HCT116 (cell line): ENCODE results near the gene HDGFL3. TPM values are rescaled to one million over a fixed set of nuclear protein-coding genes. Genes with fewer than 3 reads are reported as not detected.
"Not testable (repeated sequence)": the region's sequence is repeated elsewhere in the genome, so short reads cannot be mapped to it uniquely, and the experiment has no call there.

ENCODE experiments used
- ATAC-seq: fragments of 200-7000 bp; cut with Tn5 transposase; 2 replicates; pipeline ENCODE4 v1.9.1; 2020; ENCODE audit warnings: mild to moderate bottlenecking, moderate library complexity
- BruUV-seq: library from RNA; stranded (reverse); fragments of 400-500 nt; replicated peaks from 2 replicates; lab custom pipeline; 2021; lab: Mats Ljungman, UMichigan
- CTCF ChIA-PET: fragments of 300-600 bp; sonication (Branson Sonifier 250); formaldehyde crosslinking; loops from one replicate; lab custom pipeline; 2021; ENCODE audit warnings: antibody characterized with exemption; lab: Charles Lee
- POLR2A ChIA-PET: fragments of 300-600, 350-600 bp; sonication (Branson Sonifier 250); formaldehyde crosslinking; loops from one replicate; lab custom pipeline; 2021; ENCODE audit warnings: antibody characterized with exemption; lab: Charles Lee
- RAD21 ChIA-PET, 2 experiments: fragments of 300-600 bp; sonication (Branson Sonifier 250); formaldehyde crosslinking; loops; one replicate each; lab custom pipeline; 2023; ENCODE audit warnings: low total read pairs in 2 of 2; ENCODE audit not compliant: uncharacterized antibody in 2 of 2, unreplicated experiment in 2 of 2, low non-redundant PET in 1 of 2; lab: Charles Lee
- DNase-seq: peaks from one replicate; pipeline ENCODE4 v3.0.0-alpha.2; 2010; ENCODE audit warnings: low read depth, low spot score
- H2AFZ ChIP-seq: fragments of 200-600 bp; shearing (Covaris generic), sonication (generic); 2 replicates; pipeline ENCODE4 v1.6.1; 2017; ENCODE audit warnings: low read depth, mixed run types, mixed read lengths, antibody characterized with exemption, low read length; ENCODE audit not compliant: poor library complexity, severe bottlenecking
- H3K27ac ChIP-seq: 2 replicates; pipeline ENCODE4 v1.5.1; 2012; ENCODE audit warnings: low read depth, low read length
- H3K27me3 ChIP-seq: fragments of 200-600 bp; sonication (generic); 2 replicates; pipeline ENCODE4 v1.6.1; 2016; ENCODE audit warnings: mixed run types, low read length, mixed read lengths; ENCODE audit not compliant: insufficient read depth
- H3K36me3 ChIP-seq, 2 experiments: fragments of 200-500 bp in 1 of 2; fragments of 200-600 bp in 1 of 2; sonication (Bioruptor generic) in 1 of 2; sonication (generic) in 1 of 2; 2 replicates each; pipeline versions ENCODE4 v1.5.1 to v1.6.1; 2014 to 2016; ENCODE audit warnings: low read length in 2 of 2, inconsistent platforms in 1 of 2, mixed read lengths in 1 of 2, mixed run types in 1 of 2; ENCODE audit not compliant: insufficient read depth in 2 of 2, control insufficient read depth in 1 of 2
- H3K4me1 ChIP-seq, 2 experiments: fragments of 200-600 bp in 1 of 2; sonication (generic) in 1 of 2; 2 replicates each; pipeline versions ENCODE4 v1.5.1 to v1.6.1; 2012 to 2017; ENCODE audit warnings: low read length in 2 of 2, inconsistent platforms in 1 of 2, mild to moderate bottlenecking in 1 of 2, mixed read lengths in 1 of 2, mixed run types in 1 of 2, moderate library complexity in 1 of 2; ENCODE audit not compliant: insufficient read depth in 2 of 2, control insufficient read depth in 1 of 2
- H3K4me2 ChIP-seq: fragments of 200-600 bp; sonication (generic); 2 replicates; pipeline ENCODE4 v1.6.1; 2017; ENCODE audit warnings: mixed run types, low read length, mixed read lengths
- H3K4me3 ChIP-seq, 2 experiments: fragments of 200-600 bp in 1 of 2; sonication (generic) in 1 of 2; replicated peaks in 1 of 2; 2 replicates each; pipeline ENCODE4 v1.5.1; 2011 to 2016; ENCODE audit warnings: low read length in 2 of 2, control low read depth in 1 of 2, low read depth in 1 of 2, mild to moderate bottlenecking in 1 of 2, mixed read lengths in 1 of 2, mixed run types in 1 of 2
- H3K79me2 ChIP-seq: fragments of 200-600 bp; sonication (generic); 2 replicates; pipeline ENCODE4 v1.6.1; 2017; ENCODE audit warnings: mild to moderate bottlenecking, mixed run types, low read length, moderate library complexity, mixed read lengths; ENCODE audit not compliant: insufficient read depth
- H3K9ac ChIP-seq: fragments of 200-600 bp; sonication (generic); 2 replicates; pipeline ENCODE4 v1.6.1; 2016; ENCODE audit warnings: low read length, mixed read lengths
- H3K9me2 ChIP-seq: fragments of 200-600 bp; sonication (generic), shearing (Covaris generic); 2 replicates; pipeline ENCODE4 v1.6.1; 2017; ENCODE audit warnings: mixed run types, mild to moderate bottlenecking, moderate library complexity; ENCODE audit not compliant: insufficient read depth
- H3K9me3 ChIP-seq, 2 experiments: fragments of 200-500 bp in 1 of 2; fragments of 200-600 bp in 1 of 2; sonication (Bioruptor generic) in 1 of 2; sonication (generic) in 1 of 2; 2 replicates each; pipeline ENCODE4 v1.6.1; 2014 to 2017; ENCODE audit warnings: low read length in 2 of 2, mixed read lengths in 2 of 2, inconsistent platforms in 1 of 2, low read depth in 1 of 2, mild to moderate bottlenecking in 1 of 2, mixed run types in 1 of 2, moderate library complexity in 1 of 2; ENCODE audit not compliant: control insufficient read depth in 1 of 2, insufficient read depth in 1 of 2
- H4K20me1 ChIP-seq: fragments of 200-600 bp; sonication (generic), shearing (Covaris generic); 2 replicates; pipeline ENCODE4 v1.6.1; 2017; ENCODE audit warnings: mixed run types, mild to moderate bottlenecking, moderate library complexity; ENCODE audit not compliant: insufficient read depth
- CBX3 ChIP-seq: IDR thresholded peaks from 2 replicates; pipeline ENCODE4 v1.6.1; 2012; ENCODE audit warnings: low read depth
- CEBPB ChIP-seq: IDR thresholded peaks from 2 replicates; pipeline ENCODE4 v1.6.1; 2012; ENCODE audit warnings: low read depth
- ELF1 ChIP-seq: IDR thresholded peaks from 2 replicates; pipeline ENCODE4 v1.6.1; 2012; ENCODE audit warnings: low read depth, borderline replicate concordance
- EZH2 ChIP-seq: fragments of 200-600 bp; sonication (generic); IDR thresholded peaks from 2 replicates; pipeline ENCODE4 v1.6.1; 2017; ENCODE audit warnings: antibody characterized with exemption, mixed run types
- FOSL1 ChIP-seq: IDR thresholded peaks from 2 replicates; pipeline ENCODE4 v1.6.1; 2012; ENCODE audit warnings: low read depth
- JUND ChIP-seq: IDR thresholded peaks from 2 replicates; pipeline ENCODE4 v1.6.1; 2012
- SIN3A ChIP-seq: IDR thresholded peaks from 2 replicates; pipeline ENCODE4 v1.6.1; 2012; ENCODE audit warnings: low read depth
- SP1 ChIP-seq: IDR thresholded peaks from 2 replicates; pipeline ENCODE4 v1.6.1; 2012; ENCODE audit warnings: low read depth
- SRF ChIP-seq: IDR thresholded peaks from 2 replicates; pipeline ENCODE4 v1.6.1; 2012; ENCODE audit warnings: low read depth
- YY1 ChIP-seq: IDR thresholded peaks from 2 replicates; pipeline ENCODE4 v1.6.1; 2011; ENCODE audit warnings: low read length, low read depth, moderate library complexity, mild to moderate bottlenecking; ENCODE audit not compliant: insufficient replicate concordance; ENCODE audit errors: extremely low read depth
- ZBTB33 ChIP-seq: IDR thresholded peaks from 2 replicates; pipeline ENCODE4 v1.6.1; 2011; ENCODE audit warnings: mild to moderate bottlenecking, low read length, moderate library complexity; ENCODE audit not compliant: insufficient replicate concordance; ENCODE audit errors: extremely low read depth
- ZNF274 ChIP-seq: fragments of 200-500 bp; sonication (Bioruptor generic); IDR thresholded peaks from 2 replicates; pipeline ENCODE4 v1.6.1; 2014; ENCODE audit warnings: mild to moderate bottlenecking, low read depth, low read length, inconsistent platforms
- intact Hi-C: fragments of 100-400 bp; cut with micrococcal nuclease; formaldehyde crosslinking; loops from 2 replicates; pipeline ENCODE4 v1.10.0; 2022
- total RNA-seq: library from RNA; stranded (reverse); gene quantifications from one replicate; pipeline ENCODE4 v1.2.1, GENCODE V29; 2021; ENCODE audit not compliant: unreplicated experiment
- TF ChIP-seq, protein P1 (sequence below), 3 experiments: fragments of 200-600 bp in 1 of 3; sonication (generic) in 1 of 3; IDR thresholded peaks in 2 of 3; conservative IDR thresholded peaks in 1 of 3; 2 replicates each; pipeline ENCODE4 v1.5.1; 2012 to 2017; ENCODE audit warnings: low read depth in 2 of 3, low read length in 2 of 3, antibody characterized with exemption in 1 of 3, borderline replicate concordance in 1 of 3, control low read depth in 1 of 3, mild to moderate bottlenecking in 1 of 3, mixed read lengths in 1 of 3, mixed run types in 1 of 3, moderate library complexity in 1 of 3; ENCODE audit not compliant: insufficient read depth in 1 of 3
- TF ChIP-seq, protein P2 (sequence below): IDR thresholded peaks from 2 replicates; pipeline ENCODE4 v1.6.1; 2012
- TF ChIP-seq, protein P3 (sequence below): IDR thresholded peaks from 2 replicates; pipeline ENCODE4 v1.6.1; 2012

HDGFL3 gene
- total RNA-seq, 1 experiment from 2014 or later, result 0.64 TPM

GRCh38 chr15:83091965-83092308, 115.7 kb downstream of the HDGFL3 start:
- H4K20me1 ChIP-seq, H3K4me3 ChIP-seq, H3K9me3 ChIP-seq, H3K79me2 ChIP-seq, ATAC-seq, POLR2A ChIA-PET, H2AFZ ChIP-seq, H3K27ac ChIP-seq, CTCF ChIA-PET, H3K4me2 ChIP-seq, H3K4me1 ChIP-seq, H3K9me2 ChIP-seq, RAD21 ChIA-PET, DNase-seq, H3K9ac ChIP-seq, H3K27me3 ChIP-seq, intact Hi-C loops, BruUV-seq, H3K36me3 ChIP-seq: not testable (repeated sequence)

- no TSS peak for BruUV-seq
- ATAC-seq, result no peak
These were observed 117.2 kb downstream of the HDGFL3 start for GRCh38 chr15:83090465-83090864.

More at GRCh38 chr15:83090465-83090864, 117.2 kb downstream of the HDGFL3 start:
- Histone ChIP-seq H3K9ac (no peak overlapping the region), H3K9me2 (no peaks in the 10 kb centered on the region), H2AFZ (no peak overlapping the region), H3K27me3 (no peaks in the 10 kb centered on the region), H3K9me3 (no peaks in the 10 kb centered on the region), H4K20me1 (no peaks in the 10 kb centered on the region), H3K4me1 (no peaks in the 10 kb centered on the region), H3K79me2 (no peaks in the 10 kb centered on the region), H3K4me3 (no peak overlapping the region), H3K27ac (no peak overlapping the region), H3K4me2 (no peak overlapping the region), H3K36me3 (no peaks in the 10 kb centered on the region)
- DNase-seq, result no peak
- CTCF ChIA-PET, result no interaction called here
- TF ChIP-seq SRF (no peak), SIN3A (no peak), JUND (no peak), ELF1 (no peak), CEBPB (no peak), ZNF274 (no peak), CBX3 (no peak), SP1 (no peak), FOSL1 (no peak), EZH2 (no peak), ZBTB33 (no peak), YY1 (no peak)
- TF ChIP-seq, protein P1, sequence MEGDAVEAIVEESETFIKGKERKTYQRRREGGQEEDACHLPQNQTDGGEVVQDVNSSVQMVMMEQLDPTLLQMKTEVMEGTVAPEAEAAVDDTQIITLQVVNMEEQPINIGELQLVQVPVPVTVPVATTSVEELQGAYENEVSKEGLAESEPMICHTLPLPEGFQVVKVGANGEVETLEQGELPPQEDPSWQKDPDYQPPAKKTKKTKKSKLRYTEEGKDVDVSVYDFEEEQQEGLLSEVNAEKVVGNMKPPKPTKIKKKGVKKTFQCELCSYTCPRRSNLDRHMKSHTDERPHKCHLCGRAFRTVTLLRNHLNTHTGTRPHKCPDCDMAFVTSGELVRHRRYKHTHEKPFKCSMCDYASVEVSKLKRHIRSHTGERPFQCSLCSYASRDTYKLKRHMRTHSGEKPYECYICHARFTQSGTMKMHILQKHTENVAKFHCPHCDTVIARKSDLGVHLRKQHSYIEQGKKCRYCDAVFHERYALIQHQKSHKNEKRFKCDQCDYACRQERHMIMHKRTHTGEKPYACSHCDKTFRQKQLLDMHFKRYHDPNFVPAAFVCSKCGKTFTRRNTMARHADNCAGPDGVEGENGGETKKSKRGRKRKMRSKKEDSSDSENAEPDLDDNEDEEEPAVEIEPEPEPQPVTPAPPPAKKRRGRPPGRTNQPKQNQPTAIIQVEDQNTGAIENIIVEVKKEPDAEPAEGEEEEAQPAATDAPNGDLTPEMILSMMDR (IDR thresholded peaks at IDR 0.05 in 2 of 3, conservative IDR thresholded peaks at IDR 0.05 in 1 of 3; ENCODE audit: borderline replicate concordance in 1 of 3, insufficient read depth in 1 of 3, low read depth in 2 of 3, low read length in 2 of 3), result no peak
- TF ChIP-seq, protein P2, sequence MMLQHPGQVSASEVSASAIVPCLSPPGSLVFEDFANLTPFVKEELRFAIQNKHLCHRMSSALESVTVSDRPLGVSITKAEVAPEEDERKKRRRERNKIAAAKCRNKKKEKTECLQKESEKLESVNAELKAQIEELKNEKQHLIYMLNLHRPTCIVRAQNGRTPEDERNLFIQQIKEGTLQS, result no peak
- TF ChIP-seq, protein P3, sequence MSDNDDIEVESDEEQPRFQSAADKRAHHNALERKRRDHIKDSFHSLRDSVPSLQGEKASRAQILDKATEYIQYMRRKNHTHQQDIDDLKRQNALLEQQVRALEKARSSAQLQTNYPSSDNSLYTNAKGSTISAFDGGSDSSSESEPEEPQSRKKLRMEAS, result no peak
- POLR2A ChIA-PET, result no interaction called here
- RAD21 ChIA-PET, result no interaction called here
- intact Hi-C loops, result no loop called here
